ENCODE measurements around the gene GRIP2.

GRIP2 gene

DNA sequence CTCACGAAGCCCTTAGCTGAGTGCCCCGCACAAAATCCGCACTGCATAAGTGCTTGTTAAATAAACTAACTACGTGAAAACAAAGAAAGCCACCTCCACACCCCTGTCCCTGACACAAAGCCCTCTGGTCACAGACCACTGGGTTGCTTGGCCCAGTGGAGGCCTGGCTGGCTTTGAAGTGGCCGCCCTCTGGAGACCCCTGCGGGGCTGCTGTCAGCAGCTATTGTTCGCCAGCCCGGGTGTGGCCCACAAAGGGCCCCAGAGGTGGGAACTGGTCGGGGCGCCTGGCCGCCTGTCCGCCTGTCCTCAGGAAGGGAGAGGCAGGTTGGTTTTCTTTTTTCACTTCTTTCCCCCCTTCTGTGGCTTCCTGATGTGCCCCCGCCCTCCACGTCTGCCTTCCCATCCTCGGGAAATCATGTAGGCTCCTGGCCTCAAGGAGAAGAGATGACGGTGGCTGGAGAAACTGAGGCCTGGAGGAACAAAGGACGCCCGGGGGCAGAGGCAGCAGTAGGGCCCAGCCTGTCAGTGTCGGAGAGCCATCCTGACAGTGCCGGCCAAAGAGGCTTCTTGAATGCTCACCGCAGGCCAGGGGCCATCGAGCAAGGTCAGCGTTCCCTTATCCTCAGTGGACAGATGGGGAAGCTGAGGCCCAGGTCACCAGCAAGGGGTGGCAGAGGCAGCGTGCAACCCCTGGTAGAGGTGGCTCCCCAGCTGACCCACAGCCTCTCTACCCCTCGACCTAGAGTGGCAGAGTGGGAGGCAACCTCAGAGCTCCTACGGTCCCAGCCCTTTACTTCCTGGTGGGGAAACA lies 76.6 kb downstream of the GRIP2 start:
- DNase-seq, result no peak

DNA sequence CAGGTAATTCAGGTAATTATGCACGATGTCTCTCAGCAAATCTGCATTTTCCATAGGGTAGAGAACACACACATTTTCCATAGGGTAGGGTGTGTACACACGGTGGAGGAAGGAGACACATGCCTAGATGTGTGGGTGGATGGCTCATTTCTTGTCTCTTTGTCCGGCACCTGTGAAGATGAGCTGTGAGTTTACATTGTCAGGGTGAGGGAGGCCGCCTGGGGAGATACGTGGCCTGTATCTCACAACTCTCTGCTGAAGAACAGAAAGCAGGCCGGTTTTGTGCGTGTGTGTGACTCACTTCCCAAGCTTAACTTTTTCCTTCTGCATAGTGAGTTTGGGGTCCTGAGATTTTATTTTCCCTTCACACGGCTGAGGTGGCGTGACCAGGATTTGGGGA lies 77.4 kb downstream of the GRIP2 start:
- no peak for DNase-seq

DNA sequence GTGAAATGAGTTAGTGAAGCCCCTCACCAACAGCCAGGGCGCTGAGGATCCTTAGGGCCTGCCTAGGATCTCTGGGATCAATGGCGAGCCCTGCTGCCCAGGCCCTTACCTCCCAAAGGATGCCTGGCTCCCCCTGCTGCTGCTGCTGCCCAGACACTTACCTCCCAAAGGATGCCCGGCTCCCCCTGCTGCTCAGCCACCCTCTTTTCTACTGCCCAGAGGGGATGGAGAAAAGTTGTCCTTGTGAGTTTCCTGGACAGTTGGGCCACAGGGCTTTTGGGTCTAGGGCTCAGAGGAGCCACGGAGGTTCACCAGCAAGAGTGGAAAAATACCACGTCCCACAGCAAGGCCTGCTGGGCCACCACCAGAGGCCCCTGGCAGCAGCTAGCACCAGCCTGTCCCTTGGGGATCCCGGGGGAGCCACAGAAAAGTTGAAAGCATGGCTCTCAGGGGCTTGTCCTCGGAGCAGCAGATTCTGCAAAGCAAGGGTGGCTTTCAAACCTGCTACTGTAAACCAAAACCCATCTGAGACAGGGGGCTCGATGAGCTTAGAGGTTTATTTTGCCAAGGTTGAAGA lies 78.3 kb downstream of the GRIP2 start:
- DNase-seq, result no peak

DNA sequence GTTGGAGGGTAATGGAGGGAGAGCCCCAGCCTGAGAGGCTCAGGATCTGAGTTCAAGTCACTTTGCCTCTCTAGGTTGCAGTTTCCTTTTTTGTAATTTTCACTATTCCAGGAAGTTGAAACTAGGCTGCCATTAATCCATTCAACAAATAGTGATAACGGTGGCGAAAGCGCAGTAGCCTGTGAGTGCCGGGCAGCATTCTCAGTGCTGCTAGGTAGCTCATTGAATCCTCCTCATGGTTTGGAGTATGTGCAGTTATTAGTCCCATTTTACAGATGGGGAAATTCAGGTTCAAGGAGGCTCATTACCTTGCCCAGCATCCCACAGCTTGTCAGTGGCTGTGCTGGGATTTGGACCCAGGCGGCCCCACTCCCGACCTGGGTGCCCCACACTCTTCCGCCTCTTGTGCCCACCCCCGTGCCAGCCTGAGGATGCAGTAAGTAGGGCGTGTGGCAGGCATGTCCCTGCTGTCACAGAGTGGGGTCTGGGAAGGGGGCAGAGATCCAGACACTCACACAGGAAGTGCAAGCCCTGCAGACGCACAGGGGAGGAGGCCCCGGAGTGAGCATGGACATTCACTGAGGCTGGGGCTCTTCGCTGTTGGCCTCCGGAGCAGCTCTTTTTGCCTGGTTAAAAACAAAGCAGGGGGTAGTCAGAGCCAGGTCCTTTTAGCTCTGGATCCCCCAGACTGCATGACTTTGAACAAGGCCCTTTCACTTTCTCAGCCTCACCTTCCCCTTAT lies 79.0 kb downstream of the GRIP2 start:
- no peak for DNase-seq

DNA sequence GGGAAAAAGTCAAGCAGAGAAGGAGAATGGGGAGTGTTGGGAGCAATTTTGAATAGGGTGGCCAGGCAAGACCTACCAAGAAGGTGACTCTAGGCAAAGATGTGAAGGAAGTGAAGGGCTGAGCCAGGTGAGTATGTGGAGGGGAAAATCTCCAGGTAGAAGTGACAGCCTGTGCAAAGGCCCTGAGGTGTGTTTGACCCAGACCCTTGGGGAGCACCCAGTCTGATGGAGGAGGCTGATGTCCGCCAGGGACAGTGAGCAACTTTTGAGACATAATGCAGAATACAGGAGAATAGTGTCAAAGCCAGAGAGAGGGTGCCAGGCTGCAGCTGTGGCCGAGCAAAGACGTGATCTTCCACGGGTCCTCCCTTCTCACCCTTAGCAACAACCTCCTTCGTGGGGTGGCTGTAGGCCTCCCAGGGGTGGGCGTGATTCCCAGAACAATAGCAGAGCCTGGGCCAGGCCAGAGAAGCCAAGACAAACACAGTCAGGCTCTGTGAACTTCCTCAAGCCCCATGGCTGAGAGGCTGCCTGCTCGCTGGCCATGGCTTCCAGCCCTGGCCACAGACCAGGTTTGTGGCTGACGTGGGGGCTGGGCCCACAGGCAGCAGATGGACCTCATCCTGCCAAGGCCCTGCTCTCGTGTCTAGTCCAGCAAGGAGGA lies 79.7 kb downstream of the GRIP2 start:
- DNase-seq, result no peak

DNA sequence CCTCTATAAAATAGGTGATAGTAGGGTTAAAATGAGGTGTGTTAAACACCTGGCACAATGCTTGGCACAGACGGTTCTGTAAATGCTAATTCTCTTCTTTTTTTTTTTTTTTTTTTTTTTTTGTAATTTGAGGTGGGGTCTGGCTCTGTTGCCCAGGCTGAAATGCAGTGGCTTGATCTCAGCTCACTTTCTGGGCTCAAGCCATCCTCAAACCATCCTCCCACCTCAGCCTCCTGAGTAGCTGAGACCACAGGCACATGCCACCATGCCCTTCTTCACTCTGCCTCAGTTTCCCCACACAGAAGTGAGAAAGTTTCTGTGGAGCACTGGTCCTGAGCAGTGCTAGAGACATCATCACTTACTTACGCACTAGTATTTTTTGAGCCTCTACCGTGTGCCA lies 80.4 kb downstream of the GRIP2 start:
- no peak for DNase-seq

DNA sequence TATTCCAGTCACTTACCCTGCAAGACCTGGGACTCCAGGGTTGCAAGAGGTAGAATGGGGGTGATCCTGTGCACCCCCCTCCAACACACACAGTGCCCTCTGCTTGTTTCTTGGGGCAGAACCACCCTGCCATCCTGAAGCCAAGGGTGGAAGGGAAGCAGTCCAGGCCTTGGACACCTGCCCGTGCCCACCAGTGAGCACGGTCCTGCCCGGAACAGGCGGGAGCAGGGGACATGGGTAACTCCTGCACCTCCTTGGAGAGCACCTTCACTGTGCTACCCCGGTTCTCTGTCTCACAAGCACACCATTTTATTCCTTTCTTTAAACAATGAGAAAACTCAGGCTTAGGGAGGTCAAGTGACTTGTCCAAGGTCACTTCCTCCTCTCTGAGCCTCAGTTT lies 80.8 kb downstream of the GRIP2 start:
- no peak for DNase-seq

DNA sequence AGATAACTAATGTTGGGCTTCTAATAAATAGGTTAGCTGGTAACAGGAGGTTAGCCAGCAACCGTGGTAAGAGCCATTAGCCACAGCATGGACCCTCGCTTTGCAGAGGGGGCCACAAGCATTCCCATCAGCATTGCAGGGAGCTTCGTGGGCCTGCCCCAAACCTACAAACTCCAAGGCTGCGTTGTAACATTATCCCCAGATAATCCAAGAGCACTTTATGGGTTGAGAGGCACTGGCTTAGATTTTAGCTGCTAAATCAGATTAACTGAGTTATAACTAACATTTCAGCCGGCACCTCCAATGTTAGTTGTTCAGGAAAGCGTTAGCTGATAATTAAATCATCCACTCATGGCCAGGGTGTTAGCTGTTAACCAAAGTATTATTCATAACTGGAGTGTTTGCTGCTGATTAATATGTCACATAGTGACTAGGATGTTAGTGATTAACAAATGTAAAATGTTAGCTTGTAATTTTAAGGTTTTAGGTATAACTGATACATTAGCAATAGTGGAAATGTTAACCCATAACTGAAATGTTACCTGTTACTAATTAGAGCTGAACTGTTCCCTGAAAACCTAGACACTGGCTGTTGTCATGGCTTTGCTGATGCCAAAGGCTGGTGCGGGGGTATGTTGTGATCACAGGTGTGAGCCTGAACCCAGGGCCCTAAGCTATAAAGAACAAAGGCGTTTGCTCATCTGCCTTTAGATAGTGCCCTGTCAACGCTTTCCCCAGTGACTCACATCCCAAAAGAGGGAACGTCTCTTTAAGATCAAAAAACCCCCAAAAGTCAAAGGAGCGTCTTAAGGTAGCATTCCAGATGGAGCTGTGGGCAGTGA lies 81.5 kb downstream of the GRIP2 start:
- DNase-seq, result no peak

DNA sequence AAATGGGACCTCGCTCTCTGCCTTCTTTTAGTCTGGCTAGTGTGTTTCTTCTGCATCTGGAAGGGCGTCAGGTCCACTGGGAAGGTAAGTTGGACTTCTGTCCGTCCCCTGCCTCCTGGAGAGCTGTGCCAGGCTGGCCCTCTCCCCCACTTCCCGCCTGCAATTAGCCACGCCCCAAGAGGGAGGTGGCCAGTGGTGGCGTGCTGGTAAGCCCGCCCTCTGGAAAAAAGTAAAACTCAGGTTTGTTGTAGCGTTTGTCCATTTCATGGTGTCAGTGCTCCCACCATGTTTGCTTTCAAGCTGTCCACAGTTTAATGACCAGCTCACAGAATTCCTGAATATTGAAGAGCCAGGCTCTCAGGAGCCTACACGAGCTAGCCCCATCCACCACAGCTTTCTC lies 82.1 kb downstream of the GRIP2 start:
- DNase-seq, result no peak

DNA sequence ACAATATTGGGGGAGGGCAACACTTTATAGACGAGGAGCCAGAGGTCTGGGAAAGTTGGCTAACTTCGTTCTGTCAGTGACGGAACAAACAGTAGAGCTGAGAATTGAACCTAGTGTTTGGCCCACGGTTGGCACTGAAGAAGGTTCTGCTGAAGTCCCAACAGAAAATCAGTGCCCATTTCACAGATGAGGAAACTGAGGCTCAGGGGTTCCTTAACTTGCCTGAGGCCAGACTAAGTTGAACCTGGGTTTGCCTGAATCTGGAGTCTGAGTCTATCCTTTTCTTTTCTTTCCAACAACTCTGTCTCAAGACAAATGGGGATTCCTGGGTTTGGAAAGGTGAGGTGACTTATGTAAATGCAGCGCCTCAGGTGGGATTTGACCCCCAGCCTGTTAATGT lies 82.7 kb downstream of the GRIP2 start:
- no peak for DNase-seq

DNA sequence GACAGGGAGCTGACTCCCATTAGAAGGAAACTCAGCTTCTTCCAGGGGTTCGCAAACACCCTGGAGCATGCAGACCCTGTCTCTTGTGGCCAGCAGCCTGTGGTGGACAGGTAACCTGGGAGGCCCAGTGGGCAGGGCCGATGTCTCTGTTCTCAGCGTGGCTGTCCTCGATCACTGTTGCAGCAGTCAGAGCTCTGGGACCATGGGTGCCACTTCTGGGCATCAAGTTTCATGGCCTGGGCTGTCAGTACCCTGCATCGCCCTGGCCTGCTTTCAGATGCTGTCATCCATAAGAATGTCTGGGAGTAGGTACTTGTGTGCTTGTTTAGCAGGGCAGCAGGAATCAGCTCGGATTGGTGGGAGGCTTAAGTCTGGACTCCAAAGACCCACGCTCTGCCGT lies 83.3 kb downstream of the GRIP2 start:
- no peak for DNase-seq

DNA sequence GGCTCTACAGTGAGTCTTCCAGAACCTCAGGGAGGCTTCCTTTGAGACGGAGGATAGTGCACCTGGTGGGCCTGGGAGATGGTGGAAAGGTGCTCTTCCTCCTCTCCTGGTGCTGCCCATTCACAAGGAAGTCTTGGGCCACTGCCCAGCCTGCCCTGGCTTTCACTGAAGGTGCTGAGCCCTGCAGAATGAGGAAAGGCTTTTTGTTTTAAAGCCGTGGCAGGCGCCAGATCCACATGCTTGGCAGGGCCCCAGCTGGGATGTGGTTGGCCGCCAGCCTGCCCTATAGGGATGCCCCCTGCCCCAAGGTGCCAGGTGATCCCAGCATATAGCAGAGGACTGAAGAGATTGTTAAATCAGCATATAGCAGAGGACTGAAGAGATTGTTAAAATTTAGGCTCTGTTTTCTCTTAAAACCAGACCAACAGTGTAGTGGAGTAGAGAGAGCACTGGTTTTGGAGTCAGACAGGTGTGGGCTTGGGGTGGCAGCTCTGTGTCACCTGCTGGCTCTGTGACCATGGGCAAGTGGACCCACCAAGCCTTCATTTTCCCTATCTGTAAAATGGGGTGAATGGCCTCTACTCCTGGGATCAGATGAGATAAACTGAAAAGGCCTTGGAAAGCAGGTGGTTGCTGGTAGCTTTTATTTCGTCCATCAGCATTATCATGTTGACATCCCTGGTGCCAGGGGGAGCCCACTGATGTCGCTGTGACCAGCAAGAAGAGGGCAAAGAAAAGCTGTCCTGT lies 84.4 kb downstream of the GRIP2 start:
- DNase-seq, result no peak

DNA sequence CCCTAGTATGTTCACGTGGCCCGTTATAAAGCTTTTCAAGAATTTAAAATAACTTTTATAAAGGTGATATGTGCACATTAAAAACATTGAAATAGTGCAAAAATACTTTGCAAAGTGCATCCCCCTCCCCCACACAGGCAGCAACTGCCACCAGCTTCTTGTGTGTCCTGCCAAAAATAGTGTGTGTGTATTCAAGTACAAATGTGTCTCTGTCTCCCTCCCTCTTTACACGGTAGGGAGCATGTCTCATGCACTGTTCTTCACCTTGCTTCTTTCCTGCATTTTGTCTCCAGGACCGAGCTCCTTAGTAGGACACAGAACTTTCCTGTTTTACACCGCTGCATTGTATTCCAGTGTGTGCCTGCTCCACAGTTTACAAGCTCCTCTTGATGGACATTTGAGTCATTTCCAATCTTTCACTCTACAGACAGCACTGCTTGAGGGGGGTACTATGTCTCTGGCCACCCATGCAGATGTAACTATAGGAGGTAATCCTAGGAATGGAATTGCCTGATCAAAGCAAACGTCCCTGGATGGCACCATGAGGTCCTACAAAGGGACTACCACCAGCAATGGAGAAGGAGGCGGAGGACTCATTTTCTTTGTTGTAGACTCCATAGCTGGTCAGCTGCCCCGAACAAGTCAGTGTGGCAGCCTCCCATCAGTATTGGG lies 85.4 kb downstream of the GRIP2 start:
- no peak for DNase-seq

DNA sequence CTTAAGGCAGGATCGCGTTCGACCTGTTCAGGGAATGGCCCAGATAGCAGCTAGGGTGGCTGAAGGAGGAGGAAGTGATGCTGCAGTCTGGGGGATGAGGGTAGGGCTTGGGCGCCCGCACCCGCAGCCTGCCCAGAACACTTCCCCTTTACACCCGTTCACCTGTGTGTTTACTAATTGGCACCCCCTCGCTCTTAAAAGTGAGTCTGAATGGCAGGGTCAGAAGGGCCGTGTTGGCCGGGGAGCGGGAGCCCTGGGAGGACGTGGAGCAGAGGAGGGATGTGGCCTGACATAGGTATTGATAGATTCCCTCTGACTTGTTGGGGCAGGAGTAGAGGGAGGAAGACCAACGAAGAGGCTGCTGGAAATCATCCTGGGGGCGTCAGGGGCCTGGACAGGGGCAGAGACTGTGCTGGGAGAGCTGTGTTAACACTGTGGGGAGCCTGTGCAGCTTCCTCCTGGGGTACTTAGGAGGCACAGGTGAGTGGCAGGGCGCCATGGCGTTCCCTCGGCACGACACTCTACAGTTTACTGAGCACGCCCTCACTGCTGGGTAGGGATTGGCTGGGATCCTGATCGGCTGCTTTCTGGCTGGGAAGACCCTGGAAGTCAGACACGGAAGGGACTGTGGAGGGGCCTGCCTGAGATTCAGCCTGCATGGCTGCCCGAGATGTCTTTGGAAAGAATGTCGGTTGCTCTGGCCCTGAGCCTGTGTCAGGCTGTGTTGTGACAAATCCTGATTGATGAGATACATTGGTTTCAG lies 86.1 kb downstream of the GRIP2 start:
- no peak for DNase-seq

DNA sequence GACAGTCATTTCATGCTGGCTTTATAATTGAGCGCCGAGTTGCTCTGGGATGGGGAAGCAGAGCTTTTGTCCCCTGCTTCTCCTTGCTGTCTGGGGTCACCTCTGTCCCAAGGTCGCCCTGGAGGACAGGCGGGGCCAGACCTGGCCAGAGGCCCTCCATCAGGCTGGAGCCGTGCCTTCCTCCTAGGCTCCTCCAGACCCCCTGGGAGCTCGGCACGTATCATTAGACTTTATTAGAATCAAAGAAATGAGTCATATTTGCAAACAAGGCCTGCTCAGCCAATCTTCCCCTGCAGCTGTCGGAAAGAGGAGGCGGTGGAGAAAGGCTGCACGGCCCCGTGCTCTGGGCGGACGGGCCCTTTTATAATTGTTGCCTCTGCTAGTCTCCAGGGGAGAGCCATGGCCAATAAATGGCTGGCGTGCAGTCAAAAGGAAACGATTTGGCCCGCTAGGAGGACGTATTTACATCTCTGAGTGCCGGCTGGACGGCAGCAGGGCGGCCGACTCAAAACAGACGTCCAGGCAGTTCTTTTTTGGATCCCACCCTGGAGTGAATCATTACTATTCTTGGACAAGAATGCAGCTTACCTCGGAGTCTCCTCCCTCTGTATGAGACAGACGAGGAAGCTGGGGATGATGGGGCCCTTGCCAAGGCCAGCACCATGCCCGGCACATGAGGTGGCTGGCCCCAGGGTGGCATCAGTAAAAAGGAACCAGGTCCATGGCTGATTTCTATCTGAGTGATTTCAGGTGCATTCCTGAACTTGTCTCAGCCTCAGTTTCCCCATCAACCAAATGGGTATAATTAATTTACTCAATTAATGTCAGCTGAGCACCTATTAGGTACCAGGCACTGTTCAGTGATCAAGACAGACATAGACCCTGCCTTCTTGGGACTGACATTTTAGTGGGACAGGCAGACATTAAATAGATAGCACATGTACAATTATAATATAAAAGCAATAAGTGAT lies 87.1 kb downstream of the GRIP2 start:
- DNase-seq, result no peak

DNA sequence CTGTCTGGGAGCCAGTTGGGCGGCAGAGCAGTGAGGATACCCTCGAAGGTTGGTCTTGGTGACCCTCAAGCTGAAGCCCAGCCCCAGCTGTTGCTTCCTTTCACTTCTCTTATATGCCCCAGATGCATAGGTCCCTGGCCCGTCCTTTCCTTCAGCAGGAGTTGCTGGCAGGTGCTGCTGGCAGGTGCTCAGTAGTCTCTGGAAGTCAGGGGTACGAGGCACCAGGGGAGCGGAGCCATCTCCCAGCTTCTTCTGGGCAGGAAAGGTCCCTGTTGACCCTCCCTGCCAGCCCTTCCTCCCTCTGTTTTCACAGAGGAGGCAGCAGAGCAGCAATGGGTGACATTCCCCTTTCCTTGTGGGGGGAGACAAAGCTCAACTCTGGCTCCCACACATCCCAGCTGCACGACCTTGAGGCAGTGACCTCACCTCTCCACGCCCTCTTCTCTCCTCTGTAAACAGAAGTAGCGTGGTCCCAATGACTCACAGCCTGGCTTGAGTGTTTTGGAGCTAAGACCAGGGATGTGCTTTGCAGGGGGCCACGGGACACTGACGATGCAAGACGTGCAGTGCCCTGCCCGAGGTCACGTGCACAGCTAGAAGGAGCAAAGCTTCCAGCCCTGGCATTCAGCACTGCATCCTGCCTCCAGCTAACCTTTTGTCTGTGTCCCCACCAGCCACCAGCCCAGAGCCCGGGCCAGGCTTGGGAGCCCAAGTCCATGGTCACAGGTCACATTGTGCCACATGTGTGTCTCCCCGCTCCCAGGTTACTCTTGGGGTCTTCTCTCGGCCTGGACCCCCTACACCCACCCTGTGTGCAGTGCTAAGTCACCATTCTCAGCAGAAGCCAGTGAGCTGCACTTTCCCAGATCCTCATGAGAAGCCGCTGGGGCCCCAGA lies 88.0 kb downstream of the GRIP2 start:
- no peak for DNase-seq

DNA sequence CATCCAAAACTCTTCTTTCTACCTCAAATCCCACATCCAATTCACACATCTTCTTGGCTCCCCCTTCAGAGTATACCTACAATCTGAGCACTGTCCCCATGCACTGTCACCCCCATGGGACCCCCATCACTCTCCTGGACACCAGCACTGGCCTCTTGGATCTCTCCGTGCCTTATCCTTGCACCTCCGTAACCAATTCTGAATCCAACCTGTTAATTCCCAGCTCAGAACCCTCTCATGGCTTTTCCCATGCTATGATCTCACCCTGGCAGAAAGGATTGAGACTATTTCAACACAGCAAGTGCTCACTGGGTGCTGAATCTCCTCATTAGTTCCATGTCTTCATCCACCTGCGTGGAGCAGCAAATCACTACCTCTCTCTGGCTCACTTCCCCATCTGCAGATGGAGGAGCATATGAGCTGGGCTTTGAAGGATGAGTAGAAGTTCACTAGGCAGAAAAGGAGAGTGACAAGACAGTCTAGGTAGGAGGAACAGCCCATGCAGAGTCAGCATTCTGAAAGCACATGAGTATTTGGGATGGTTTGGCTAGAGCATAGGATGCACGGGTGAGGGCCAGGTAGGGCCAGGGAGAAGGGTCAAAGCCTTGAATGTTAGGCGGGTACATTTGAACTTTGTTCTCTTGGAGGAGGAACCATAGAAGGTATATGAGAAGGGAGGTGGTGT lies 89.1 kb downstream of the GRIP2 start:
- no peak for DNase-seq

DNA sequence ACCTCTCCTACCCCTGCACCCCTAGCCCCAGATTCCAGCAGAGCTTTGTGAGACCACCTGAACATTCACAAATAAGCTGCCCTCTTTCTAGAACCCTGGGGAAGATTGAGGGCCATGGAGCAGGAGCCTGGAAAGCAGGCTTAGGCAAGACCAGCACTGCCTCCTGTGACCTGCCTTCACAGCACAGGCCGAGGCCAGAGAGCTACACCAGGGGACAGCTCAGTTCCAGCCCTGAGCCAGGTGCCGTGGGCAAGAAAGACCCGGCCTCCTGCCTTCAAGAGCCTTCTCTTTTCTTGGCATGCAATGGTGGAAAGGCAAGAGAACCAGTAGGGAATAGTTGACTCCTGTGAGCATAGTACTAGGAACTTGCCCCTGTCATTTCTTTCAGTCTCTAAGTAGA lies 89.6 kb downstream of the GRIP2 start:
- no peak for DNase-seq

Measured in cerebellar nuclear complex (tissue), 1 donor.